Mesenchymal stem cell (in vitro differentiated cells and primary cell): ENCODE measurements around the gene DCST1.
A peak's percentile ranks its signal among the peaks of the same experiment; 100 is the strongest.

Experiments
- DNase-seq: peaks from one replicate; pipeline ENCODE4 v3.0.0-alpha.2; 2013
- H2AFZ ChIP-seq: one replicate; pipeline ENCODE4 v1.6.1; 2013; ENCODE audit warnings: low read depth, mild to moderate bottlenecking, control low read depth, inconsistent platforms, low read length, moderate library complexity
- H2AK5ac ChIP-seq: 2 replicates; pipeline ENCODE4 v1.6.1; 2013; ENCODE audit warnings: low read length, moderate library complexity, mild to moderate bottlenecking, inconsistent platforms; ENCODE audit not compliant: severe bottlenecking
- H2BK120ac ChIP-seq: one replicate; pipeline ENCODE4 v1.6.1; 2013; ENCODE audit warnings: low read depth, mild to moderate bottlenecking, inconsistent platforms, low read length, moderate library complexity
- H2BK12ac ChIP-seq, 2 experiments: one replicate each; pipeline ENCODE4 v1.6.1; 2013; ENCODE audit warnings: inconsistent platforms in 2 of 2, low read length in 2 of 2, mild to moderate bottlenecking in 2 of 2, moderate library complexity in 2 of 2, control low read depth in 1 of 2
- H2BK15ac ChIP-seq: one replicate; pipeline ENCODE4 v1.6.1; 2013; ENCODE audit warnings: mild to moderate bottlenecking, low read depth, inconsistent platforms; ENCODE audit not compliant: poor library complexity, severe bottlenecking
- H2BK5ac ChIP-seq: 2 replicates; pipeline ENCODE4 v1.6.1; 2013; ENCODE audit warnings: low read depth, mild to moderate bottlenecking, low read length, control low read depth, inconsistent platforms; ENCODE audit not compliant: poor library complexity, severe bottlenecking
- H3K14ac ChIP-seq, 2 experiments: one replicate each; pipeline ENCODE4 v1.6.1; 2013; ENCODE audit warnings: inconsistent platforms in 2 of 2, low read length in 2 of 2, control low read depth in 1 of 2, mild to moderate bottlenecking in 1 of 2, moderate library complexity in 1 of 2
- H3K18ac ChIP-seq, 2 experiments: one replicate each; pipeline ENCODE4 v1.6.1; 2013; ENCODE audit warnings: inconsistent platforms in 2 of 2, low read length in 2 of 2, control low read depth in 1 of 2, low read depth in 1 of 2, mild to moderate bottlenecking in 1 of 2
- H3K23ac ChIP-seq, 2 experiments: one replicate each; pipeline ENCODE4 v1.6.1; 2013; ENCODE audit warnings: inconsistent platforms in 2 of 2, low read length in 2 of 2, mild to moderate bottlenecking in 2 of 2, moderate library complexity in 2 of 2, control low read depth in 1 of 2
- H3K27ac ChIP-seq: 2 replicates; pipeline ENCODE4 v1.5.1; 2013; ENCODE audit warnings: mild to moderate bottlenecking, moderate library complexity, low read length, control low read depth, inconsistent platforms; ENCODE audit not compliant: poor library complexity, severe bottlenecking
- H3K27me3 ChIP-seq, 2 experiments: 2 replicates each; pipeline versions ENCODE4 v1.6.1 to v1.7.0; 2013; ENCODE audit warnings: low read length in 2 of 2, mild to moderate bottlenecking in 2 of 2, moderate library complexity in 2 of 2, control low read depth in 1 of 2, inconsistent platforms in 1 of 2; ENCODE audit not compliant: control insufficient read depth in 1 of 2, insufficient read depth in 1 of 2
- H3K36me3 ChIP-seq, 2 experiments: 2 replicates each; pipeline versions ENCODE4 v1.6.1 to v1.7.0; 2013; ENCODE audit warnings: low read length in 2 of 2, control low read depth in 1 of 2, inconsistent platforms in 1 of 2, low read depth in 1 of 2, mild to moderate bottlenecking in 1 of 2; ENCODE audit not compliant: insufficient read depth in 2 of 2, control insufficient read depth in 1 of 2
- H3K4ac ChIP-seq, 2 experiments: one replicate each; pipeline ENCODE4 v1.6.1; 2013; ENCODE audit warnings: inconsistent platforms in 2 of 2, low read length in 2 of 2, mild to moderate bottlenecking in 2 of 2, moderate library complexity in 2 of 2, control low read depth in 1 of 2, low read depth in 1 of 2
- H3K4me1 ChIP-seq: 2 replicates; pipeline ENCODE4 v1.6.1; 2013; ENCODE audit warnings: low read depth, low read length, control low read depth; ENCODE audit not compliant: control insufficient read depth, insufficient read depth
- H3K4me2 ChIP-seq: 2 replicates; pipeline ENCODE4 v1.6.1; 2013; ENCODE audit warnings: low read length, mild to moderate bottlenecking, inconsistent platforms; ENCODE audit not compliant: poor library complexity, severe bottlenecking
- H3K4me3 ChIP-seq, 2 experiments: 2 replicates each; pipeline versions ENCODE4 v1.5.1 to v1.7.0; 2013; ENCODE audit warnings: low read length in 2 of 2, mild to moderate bottlenecking in 2 of 2, control low read depth in 1 of 2, low read depth in 1 of 2; ENCODE audit not compliant: insufficient read depth in 1 of 2
- H3K79me1 ChIP-seq: replicated peaks from 2 replicates; pipeline ENCODE4 v1.6.1; 2013; ENCODE audit warnings: mild to moderate bottlenecking, control low read depth, low read length, inconsistent platforms; ENCODE audit not compliant: poor library complexity, severe bottlenecking
- H3K9ac ChIP-seq: 2 replicates; pipeline ENCODE4 v1.7.0; 2013; ENCODE audit warnings: mild to moderate bottlenecking, low read length, moderate library complexity
- H3K9me3 ChIP-seq: 2 replicates; pipeline ENCODE4 v1.7.0; 2013; ENCODE audit warnings: mild to moderate bottlenecking, low read length; ENCODE audit not compliant: control insufficient read depth
- H4K8ac ChIP-seq: one replicate; pipeline ENCODE4 v1.6.1; 2013; ENCODE audit warnings: inconsistent platforms, mild to moderate bottlenecking, low read length, moderate library complexity
- H4K91ac ChIP-seq: one replicate; pipeline ENCODE4 v1.6.1; 2013; ENCODE audit warnings: mild to moderate bottlenecking, low read length, inconsistent platforms
- WGBS: methylation state at CpG from one replicate; pipeline ENCODE4 v1.1.7; 2013; ENCODE audit warnings: mixed read lengths; 5-methylcytosine and 5-hydroxymethylcytosine counted together

Gene DCST1

GRCh38 chr1:155092641-155093040 is 59.0 kb downstream of the DCST1 start:
- no peak overlapping the region for H3K9ac ChIP-seq

DNA sequence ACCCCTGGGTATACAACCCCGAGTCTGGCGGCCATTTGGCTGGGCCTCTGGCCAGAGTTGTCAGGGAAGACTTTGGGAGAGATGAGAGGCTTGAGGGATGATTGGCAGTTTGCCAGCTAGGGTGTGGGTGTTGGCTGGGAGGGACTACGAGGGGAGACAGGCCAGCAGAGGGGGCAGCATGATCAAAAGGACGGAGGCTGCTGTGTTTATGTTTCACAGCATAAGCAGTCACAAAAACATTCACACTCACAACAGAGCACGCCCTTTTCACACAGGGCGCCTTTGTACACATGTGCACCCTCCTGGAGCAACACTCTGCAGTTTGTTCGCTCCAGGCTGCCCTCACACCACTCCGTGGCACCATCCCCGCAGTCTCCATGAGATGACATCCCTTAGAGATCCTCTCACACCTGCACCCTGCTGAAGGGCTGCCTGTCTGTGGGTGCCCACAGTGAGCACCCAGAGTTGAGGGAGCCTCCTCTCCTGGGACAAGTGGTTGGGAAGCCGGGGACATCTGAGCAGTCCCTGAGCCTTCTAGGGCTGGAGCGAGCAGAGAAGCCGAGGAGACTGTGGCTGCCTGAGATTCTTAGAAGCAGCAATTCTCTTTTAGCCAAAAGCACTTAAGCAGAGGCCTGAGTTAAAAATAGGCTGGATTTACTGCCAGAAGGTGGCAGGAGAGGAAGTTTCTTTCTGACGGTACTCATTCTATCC is 60.4 kb downstream of the DCST1 start:
- H3K27ac ChIP-seq, result no peak overlapping the region
- no peak overlapping the region for H2BK12ac ChIP-seq
- H2AK5ac ChIP-seq, result no peak overlapping the region
- no peak overlapping the region for H2AFZ ChIP-seq
- H4K91ac ChIP-seq, result peak overlapping the region; percentile 4
- DNase-seq, result peak; percentile 61
- no peaks in the 10 kb centered on the region for H3K36me3 ChIP-seq
- H3K9ac ChIP-seq, result no peak overlapping the region
- no peak overlapping the region for H3K14ac ChIP-seq
- peaks cover 10% of the 10 kb centered on the region for H3K4me1 ChIP-seq
- H3K27me3 ChIP-seq, result peaks cover 15 to 48% of the 10 kb centered on the region in 2 experiments
- no peak overlapping the region for H3K4me2 ChIP-seq
- no peaks in the 10 kb centered on the region for H3K9me3 ChIP-seq
- H3K4ac ChIP-seq, result no peak overlapping the region
- no peak overlapping the region for H3K18ac ChIP-seq
- peak overlapping the region in 1 of 2 experiments; percentile 40 for H3K4me3 ChIP-seq
- H2BK5ac ChIP-seq, result no peak overlapping the region
- no peak overlapping the region for H3K23ac ChIP-seq
- no peak overlapping the region for H4K8ac ChIP-seq
- H2BK15ac ChIP-seq, result no peak overlapping the region
- no peaks in the 10 kb centered on the region for H3K79me1 ChIP-seq
- 43% methylated on average over 12 of the region's 13 CpGs for WGBS
- H2BK120ac ChIP-seq, result no peak overlapping the region

More at GRCh38 chr1:155092641-155093040, 59.0 kb downstream of the DCST1 start:
- Histone ChIP-seq H3K4me3 (no peak overlapping the region), H3K9me3 (no peaks in the 10 kb centered on the region), H3K4ac (no peak overlapping the region), H2BK120ac (no peak overlapping the region), H3K4me1 (peaks cover 10% of the 10 kb centered on the region), H3K27ac (no peak overlapping the region), H2BK5ac (no peak overlapping the region), H2BK15ac (no peak overlapping the region), H3K79me1 (no peaks in the 10 kb centered on the region), H4K8ac (no peak overlapping the region), H4K91ac (no peak overlapping the region), H3K23ac (no peak overlapping the region), H3K18ac (no peak overlapping the region), H3K14ac (no peak overlapping the region), H2AK5ac (no peak overlapping the region), H2AFZ (no peak overlapping the region), H2BK12ac (no peak overlapping the region), H3K4me2 (no peak overlapping the region), H3K27me3 (peaks cover 13 to 44% of the 10 kb centered on the region in 2 experiments), H3K36me3 (no peaks in the 10 kb centered on the region)
- 87% methylated on average over 11 of the region's 12 CpGs for WGBS
- DNase-seq, result no peak

DNA sequence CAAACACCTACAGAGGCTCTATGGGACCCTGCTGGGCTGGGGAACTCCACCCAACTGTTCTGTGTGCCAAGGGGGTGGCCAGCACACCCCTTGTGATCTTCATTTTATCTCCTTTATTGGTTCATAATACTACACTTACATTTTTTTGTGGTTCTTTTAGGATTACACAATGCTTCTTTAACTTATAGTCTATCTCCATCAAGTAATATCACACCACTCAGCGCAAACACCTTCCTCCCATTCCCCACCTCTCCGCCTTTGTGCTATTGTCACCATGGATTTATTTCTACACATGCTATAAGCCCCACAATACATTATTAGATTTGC is 61.0 kb downstream of the DCST1 start:
- H2AK5ac ChIP-seq, result no peak overlapping the region
- H3K4me1 ChIP-seq, result peaks cover 10% of the 10 kb centered on the region
- no peak overlapping the region for H4K8ac ChIP-seq
- H3K9ac ChIP-seq, result no peak overlapping the region
- 71% methylated on average over 2 of the region's 2 CpGs for WGBS
- H2BK12ac ChIP-seq, result no peak overlapping the region
- no peak overlapping the region for H3K27ac ChIP-seq
- no peak overlapping the region for H3K14ac ChIP-seq
- H3K4me2 ChIP-seq, result no peak overlapping the region
- no peaks in the 10 kb centered on the region for H3K9me3 ChIP-seq
- H3K79me1 ChIP-seq, result no peaks in the 10 kb centered on the region
- H4K91ac ChIP-seq, result no peak overlapping the region
- peaks cover 15 to 48% of the 10 kb centered on the region in 2 experiments for H3K27me3 ChIP-seq
- no peak overlapping the region for H3K4me3 ChIP-seq
- H3K36me3 ChIP-seq, result no peaks in the 10 kb centered on the region
- no peak overlapping the region for H2AFZ ChIP-seq
- no peak overlapping the region for H2BK5ac ChIP-seq
- no peak overlapping the region for H2BK120ac ChIP-seq
- H3K23ac ChIP-seq, result no peak overlapping the region
- no peak overlapping the region for H3K4ac ChIP-seq
- no peak overlapping the region for H3K18ac ChIP-seq
- H2BK15ac ChIP-seq, result no peak overlapping the region
- DNase-seq, result no peak

GRCh38 chr1:155099331-155099730 is 65.7 kb downstream of the DCST1 start:
- no peaks in the 10 kb centered on the region for H3K9me3 ChIP-seq
- H3K14ac ChIP-seq, result no peak overlapping the region
- H3K4me1 ChIP-seq, result no peaks in the 10 kb centered on the region
- no peak overlapping the region for H2AK5ac ChIP-seq
- no peak overlapping the region for H3K4ac ChIP-seq
- H2BK120ac ChIP-seq, result no peak overlapping the region
- no peak overlapping the region for H3K4me3 ChIP-seq
- no peak overlapping the region for H4K91ac ChIP-seq
- WGBS, result 87% methylated on average over 6 of the region's 7 CpGs
- no peaks in the 10 kb centered on the region for H3K36me3 ChIP-seq
- no peak overlapping the region for H2BK15ac ChIP-seq
- H3K4me2 ChIP-seq, result no peak overlapping the region
- H2BK5ac ChIP-seq, result no peak overlapping the region
- no peak overlapping the region for H4K8ac ChIP-seq
- no peak overlapping the region for H3K27ac ChIP-seq
- no peak overlapping the region for H2AFZ ChIP-seq
- no peak overlapping the region for H3K9ac ChIP-seq
- DNase-seq, result no peak
- H3K27me3 ChIP-seq, result peaks cover 11 to 23% of the 10 kb centered on the region in 2 experiments
- no peak overlapping the region for H3K23ac ChIP-seq
- no peak overlapping the region for H3K18ac ChIP-seq
- no peak overlapping the region for H2BK12ac ChIP-seq
- H3K79me1 ChIP-seq, result no peaks in the 10 kb centered on the region
